H1 (cell line): ENCODE data around the gene VGLL3. TPM values are rescaled to one million over a fixed set of nuclear protein-coding genes. Genes with fewer than 3 reads are reported as not detected.

Source experiments
- CTCF ChIA-PET: fragments of 300-600 bp; sonication (Branson Sonifier 250); formaldehyde crosslinking; loops from one replicate; lab custom pipeline; 2021; ENCODE audit not compliant: partially characterized antibody; lab: Charles Lee
- POLR2A ChIA-PET: fragments of 300-600 bp; sonication (Branson Sonifier 250); formaldehyde crosslinking; loops from one replicate; lab custom pipeline; 2021; ENCODE audit warnings: inconsistent platforms; ENCODE audit not compliant: partially characterized antibody; lab: Charles Lee
- DNase-seq, 2 experiments: peaks; one replicate each; pipeline versions ENCODE4 v3.0.0 to v3.0.0-alpha.2; 2010 to 2022; ENCODE audit warnings: low spot score in 2 of 2, low read depth in 1 of 2, mixed read lengths in 1 of 2
- FAIRE-seq: peaks from 2 replicates; lab custom pipeline; 2011; peaks lifted over from hg19 to GRCh38; lab: Jason Lieb, UNC
- H2AFZ ChIP-seq: 2 replicates; pipeline ENCODE4 v1.8.1; 2012; ENCODE audit warnings: low read length, inconsistent platforms
- H2AK5ac ChIP-seq: 2 replicates; pipeline ENCODE4 v1.6.1; 2013; ENCODE audit warnings: low read depth, low read length
- H2BK120ac ChIP-seq: replicated peaks from 2 replicates; pipeline ENCODE3; 2013; ENCODE audit warnings: low read depth, low read length, inconsistent platforms
- H2BK12ac ChIP-seq: 2 replicates; pipeline ENCODE4 v1.6.1; 2013; ENCODE audit warnings: low read depth, low read length
- H2BK15ac ChIP-seq: 2 replicates; pipeline ENCODE4 v1.6.1; 2013; ENCODE audit warnings: low read length
- H2BK20ac ChIP-seq: 2 replicates; pipeline ENCODE4 v1.6.1; 2013; ENCODE audit warnings: low read length
- H2BK5ac ChIP-seq: 2 replicates; pipeline ENCODE4 v1.6.1; 2013; ENCODE audit warnings: low read depth, low read length
- H3K14ac ChIP-seq: 2 replicates; pipeline ENCODE4 v1.6.1; 2013; ENCODE audit warnings: inconsistent platforms; ENCODE audit not compliant: insufficient read length
- H3K18ac ChIP-seq: 2 replicates; pipeline ENCODE4 v1.6.1; 2013; ENCODE audit warnings: low read length; ENCODE audit errors: extremely low read depth
- H3K23ac ChIP-seq: 2 replicates; pipeline ENCODE4 v1.6.1; 2013; ENCODE audit warnings: inconsistent platforms; ENCODE audit not compliant: insufficient read length
- H3K23me2 ChIP-seq: 2 replicates; pipeline ENCODE4 v1.6.1; 2013; ENCODE audit warnings: low read depth, low read length
- H3K27ac ChIP-seq: 2 replicates; pipeline ENCODE4 v1.6.1; 2011; ENCODE audit warnings: low read depth, low read length, inconsistent platforms
- H3K27me3 ChIP-seq, 4 experiments: replicated peaks in 1 of 4; 1 replicate in 1 of 4; 2 replicates in 3 of 4; pipeline versions ENCODE4 v1.6.1 to v1.8.1; 2011 to 2013; ENCODE audit warnings: low read length in 3 of 4, mild to moderate bottlenecking in 3 of 4, inconsistent platforms in 2 of 4, mixed read lengths in 2 of 4, moderate library complexity in 1 of 4; ENCODE audit not compliant: control insufficient read depth in 3 of 4, insufficient read depth in 3 of 4; ENCODE audit errors: extremely low read depth in 1 of 4
- H3K36me3 ChIP-seq, 4 experiments: 2 replicates each; pipeline versions ENCODE4 v1.6.1 to v1.8.1; 2011 to 2013; ENCODE audit warnings: mild to moderate bottlenecking in 4 of 4, low read length in 3 of 4, moderate library complexity in 2 of 4, control low read depth in 1 of 4, inconsistent platforms in 1 of 4; ENCODE audit not compliant: insufficient read depth in 4 of 4, control insufficient read depth in 2 of 4
- H3K4ac ChIP-seq: replicated peaks from 2 replicates; pipeline ENCODE3; 2013; ENCODE audit warnings: low read length, low read depth, mixed read lengths, inconsistent platforms; ENCODE audit not compliant: insufficient read length
- H3K4me1 ChIP-seq, 4 experiments: replicated peaks in 1 of 4; 1 replicate in 1 of 4; 2 replicates in 3 of 4; pipeline versions ENCODE4 v1.6.1 to v1.8.1; 2011 to 2013; ENCODE audit warnings: low read length in 3 of 4, inconsistent platforms in 2 of 4, mixed read lengths in 1 of 4; ENCODE audit not compliant: insufficient read depth in 4 of 4, control insufficient read depth in 3 of 4
- H3K4me2 ChIP-seq, 2 experiments: 2 replicates each; pipeline versions ENCODE4 v1.6.1 to v1.8.1; 2011 to 2013; ENCODE audit warnings: low read depth in 2 of 2, low read length in 2 of 2, control low read depth in 1 of 2, inconsistent platforms in 1 of 2, mild to moderate bottlenecking in 1 of 2; ENCODE audit not compliant: insufficient read depth in 1 of 2
- H3K4me3 ChIP-seq, 4 experiments: fragments of 200-600, 300-600 bp in 1 of 4; sonication (generic), shearing (Covaris generic), sonication (Bioruptor Twin) in 1 of 4; 2 replicates each; pipeline versions ENCODE4 v1.5.1 to v1.8.1; 2011 to 2016; ENCODE audit warnings: low read length in 4 of 4, low read depth in 3 of 4, control low read depth in 2 of 4, inconsistent platforms in 2 of 4, mild to moderate bottlenecking in 2 of 4, mixed read lengths in 1 of 4, moderate library complexity in 1 of 4; ENCODE audit not compliant: insufficient read depth in 2 of 4; ENCODE audit errors: extremely low read depth in 1 of 4
- H3K56ac ChIP-seq: replicated peaks from 2 replicates; pipeline ENCODE3; 2013; ENCODE audit warnings: low read depth, mild to moderate bottlenecking, mixed read lengths, low read length, inconsistent platforms; ENCODE audit not compliant: insufficient read length
- H3K79me1 ChIP-seq: 2 replicates; pipeline ENCODE4 v1.6.1; 2013; ENCODE audit warnings: low read depth, low read length, control low read depth
- H3K79me2 ChIP-seq, 2 experiments: 2 replicates each; pipeline versions ENCODE4 v1.6.1 to v1.8.1; 2012 to 2013; ENCODE audit warnings: low read length in 2 of 2, mild to moderate bottlenecking in 2 of 2, inconsistent platforms in 1 of 2; ENCODE audit not compliant: insufficient read depth in 2 of 2, control insufficient read depth in 1 of 2
- H3K9ac ChIP-seq, 4 experiments: replicated peaks in 1 of 4; 1 replicate in 1 of 4; 2 replicates in 3 of 4; pipeline versions ENCODE4 v1.6.1 to v1.8.1; 2011 to 2013; ENCODE audit warnings: low read depth in 3 of 4, low read length in 3 of 4, control low read depth in 2 of 4, mild to moderate bottlenecking in 2 of 4, moderate library complexity in 2 of 4, inconsistent platforms in 1 of 4; ENCODE audit errors: extremely low read depth in 1 of 4
- H3K9me3 ChIP-seq, 2 experiments: 2 replicates each; pipeline versions ENCODE4 v1.6.1 to v1.8.1; 2012 to 2013; ENCODE audit warnings: mild to moderate bottlenecking in 2 of 2, moderate library complexity in 2 of 2, control low read depth in 1 of 2, inconsistent platforms in 1 of 2, low read depth in 1 of 2, low read length in 1 of 2, mixed read lengths in 1 of 2; ENCODE audit not compliant: insufficient read depth in 2 of 2
- H4K20me1 ChIP-seq, 2 experiments: replicated peaks in 1 of 2; 2 replicates each; pipeline versions ENCODE3 to v1.8.1; 2011 to 2013; ENCODE audit warnings: inconsistent platforms in 2 of 2, low read length in 2 of 2, mild to moderate bottlenecking in 1 of 2; ENCODE audit not compliant: insufficient read depth in 2 of 2, control insufficient read depth in 1 of 2
- H4K5ac ChIP-seq: 2 replicates; pipeline ENCODE4 v1.6.1; 2013; ENCODE audit warnings: low read length, low read depth, mixed read lengths, inconsistent platforms; ENCODE audit not compliant: insufficient read length
- H4K8ac ChIP-seq: 2 replicates; pipeline ENCODE4 v1.8.0; 2013; ENCODE audit warnings: mild to moderate bottlenecking, moderate library complexity, low read length, inconsistent platforms; ENCODE audit not compliant: insufficient read depth; ENCODE audit errors: extremely low read depth
- H4K91ac ChIP-seq: replicated peaks from 2 replicates; pipeline ENCODE3; 2013; ENCODE audit warnings: low read length, mixed read lengths, inconsistent platforms; ENCODE audit not compliant: insufficient read length
- ATF2 ChIP-seq: IDR thresholded peaks from 2 replicates; pipeline ENCODE4 v1.6.1; 2012; ENCODE audit warnings: low read length, inconsistent platforms
- E2F6 ChIP-seq: IDR thresholded peaks from 2 replicates; pipeline ENCODE4 v1.6.1; 2012; ENCODE audit warnings: inconsistent platforms
- EP300 ChIP-seq, 2 experiments: IDR thresholded peaks; 1 replicate in 1 of 2; 2 replicates in 1 of 2; pipeline ENCODE4 v1.6.1; 2011 to 2012; ENCODE audit warnings: low read depth in 2 of 2, low read length in 2 of 2, mild to moderate bottlenecking in 2 of 2, borderline replicate concordance in 1 of 2, inconsistent platforms in 1 of 2, moderate library complexity in 1 of 2
- JUN ChIP-seq: IDR thresholded peaks from 2 replicates; pipeline ENCODE4 v1.6.1; 2011; ENCODE audit warnings: low read depth, mild to moderate bottlenecking, improper control_type of control experiment, low read length
- NRF1 ChIP-seq: IDR thresholded peaks from 2 replicates; pipeline ENCODE4 v1.6.1; 2011; ENCODE audit warnings: mild to moderate bottlenecking, low read depth, low read length, improper control_type of control experiment
- POLR2AphosphoS5 ChIP-seq: IDR thresholded peaks from 2 replicates; pipeline ENCODE4 v1.6.1; 2011; ENCODE audit warnings: low read depth, low read length
- POU5F1 ChIP-seq: IDR thresholded peaks from 2 replicates; pipeline ENCODE4 v1.6.1; 2011; ENCODE audit warnings: low read depth, mild to moderate bottlenecking, low read length, moderate library complexity
- RBBP5 ChIP-seq: IDR thresholded peaks from 2 replicates; pipeline ENCODE4 v1.7.1; 2012; ENCODE audit warnings: low read depth, mild to moderate bottlenecking, inconsistent platforms, low read length, moderate library complexity, borderline replicate concordance
- SIX5 ChIP-seq: IDR thresholded peaks from 2 replicates; pipeline ENCODE4 v1.6.1; 2011; ENCODE audit warnings: mild to moderate bottlenecking, low read depth, low read length
- TAF7 ChIP-seq: optimal IDR thresholded peaks from 2 replicates; pipeline ENCODE3; 2011; ENCODE audit warnings: low read depth, mild to moderate bottlenecking, inconsistent platforms, low read length, moderate library complexity, borderline replicate concordance
- TEAD4 ChIP-seq: IDR thresholded peaks from 2 replicates; pipeline ENCODE4 v1.6.1; 2012; ENCODE audit warnings: low read depth, low read length, inconsistent platforms, mixed read lengths
- YY1 ChIP-seq: IDR thresholded peaks from 2 replicates; pipeline ENCODE4 v1.6.1; 2011; ENCODE audit warnings: low read depth, mild to moderate bottlenecking, low read length
- polyA plus RNA-seq, 7 experiments: library from polyadenylated mRNA; depleted of rRNA in 3 of 7; stranded (reverse) in 5 of 7; unstranded in 2 of 7; fragments of >200 nt in 5 of 7; fragments of 200-250 nt in 2 of 7; gene quantifications; 1 replicate in 5 of 7; 2 replicates in 1 of 7; 4 replicates in 1 of 7; pipeline versions ENCODE4 v1.2.1 to v1.2.3, GENCODE V29; 2011 to 2013; ENCODE audit warnings: missing spikeins in 2 of 7, mixed read lengths in 2 of 7
- total RNA-seq: library from RNA; stranded (reverse); fragmentation: NEBNext Ultra II Directional; extraction: Animal tissue kit (Norgen Biotek cat#: 25700); gene quantifications from 2 replicates; pipeline ENCODE4 v1.2.1, GENCODE V29; 2021

VGLL3 gene
- total and polyA plus RNA-seq, 2 of the 8 experiments (the other 6 are each of a cell fraction or from before 2014, with no cell fraction given): 13.4 to 24.2 TPM

- H3K79me1 ChIP-seq: no peaks in the 10 kb centered on the region
- no peak overlapping the region for H2BK20ac ChIP-seq
- H2AK5ac ChIP-seq: no peak overlapping the region
- no peak overlapping the region for H3K23ac ChIP-seq
- no peak overlapping the region for H2BK12ac ChIP-seq
- H3K4ac ChIP-seq: no peak overlapping the region
- TF ChIP-seq JUN: no peak
- TF ChIP-seq TAF7: no peak
- no peak for TF ChIP-seq EP300 (IDR thresholded peaks at IDR 0.05; ENCODE audit: borderline replicate concordance in 1 of 2, low read depth in 2 of 2, low read length in 2 of 2)
- no peak for TF ChIP-seq POU5F1
- no peak for TF ChIP-seq POLR2AphosphoS5
- TF ChIP-seq ATF2: no peak
- TF ChIP-seq YY1: no peak
- TF ChIP-seq E2F6: no peak
- no peak for TF ChIP-seq RBBP5
- TF ChIP-seq NRF1: no peak
- TF ChIP-seq SIX5: no peak
- no peak for TF ChIP-seq TEAD4
- no peaks in the 10 kb centered on the region for H3K27me3 ChIP-seq
- no peaks in the 10 kb centered on the region for H4K20me1 ChIP-seq
- no peak overlapping the region for H3K56ac ChIP-seq
- H4K8ac ChIP-seq: no peak overlapping the region
- no peak overlapping the region for H2BK15ac ChIP-seq
- H3K79me2 ChIP-seq: no peaks in the 10 kb centered on the region
- H3K27ac ChIP-seq: no peak overlapping the region
- H4K91ac ChIP-seq: no peak overlapping the region
- no peak overlapping the region for H3K4me3 ChIP-seq
- H3K4me2 ChIP-seq: no peak overlapping the region
- H3K9ac ChIP-seq: no peak overlapping the region
- H3K18ac ChIP-seq: no peak overlapping the region
- H3K14ac ChIP-seq: no peak overlapping the region
- no peak for DNase-seq
- H3K36me3 ChIP-seq: no peaks in the 10 kb centered on the region
- no peaks in the 10 kb centered on the region for H3K9me3 ChIP-seq
- FAIRE-seq: no peak
- no peak overlapping the region for H4K5ac ChIP-seq
- H3K4me1 ChIP-seq: peaks cover 0 to 2% (median 0%) of the 10 kb centered on the region in 4 experiments; a peak in 1 of 7 replicates
- CTCF ChIA-PET: interaction anchor here (0.8 to 1.7 kb wide), 5 partner anchors 12 to 219 kb away, joined by 3 to 5 read pairs (median 3); no protein-coding TSS in a partner anchor
- H2AFZ ChIP-seq: no peak overlapping the region
- POLR2A ChIA-PET: no interaction called here
- H3K23me2 ChIP-seq: no peaks in the 10 kb centered on the region
- H2BK5ac ChIP-seq: no peak overlapping the region
- H2BK120ac ChIP-seq: no peak overlapping the region
These were observed 39.6 kb downstream of the VGLL3 start for GRCh38 chr3:86951322-86951721.
